ENCODE data around the gene DHTKD1.
A peak's percentile ranks its signal among the peaks of the same experiment; 100 is the strongest.
"Not testable (repeated sequence)": the region's sequence is repeated elsewhere in the genome, so short reads cannot be mapped to it uniquely, and the experiment has no call there.

DHTKD1 gene

GRCh38 chr10:12063483-12063818 lies 5.3 kb upstream of the DHTKD1 start:
- no peak for DNase-seq

GRCh38 chr10:12067336-12067735 lies 1.4 kb upstream of the DHTKD1 start:
- no peak for DNase-seq

GRCh38 chr10:12071441-12071840 lies 2.7 kb downstream of the DHTKD1 start:
- not testable (repeated sequence) for DNase-seq

DNA sequence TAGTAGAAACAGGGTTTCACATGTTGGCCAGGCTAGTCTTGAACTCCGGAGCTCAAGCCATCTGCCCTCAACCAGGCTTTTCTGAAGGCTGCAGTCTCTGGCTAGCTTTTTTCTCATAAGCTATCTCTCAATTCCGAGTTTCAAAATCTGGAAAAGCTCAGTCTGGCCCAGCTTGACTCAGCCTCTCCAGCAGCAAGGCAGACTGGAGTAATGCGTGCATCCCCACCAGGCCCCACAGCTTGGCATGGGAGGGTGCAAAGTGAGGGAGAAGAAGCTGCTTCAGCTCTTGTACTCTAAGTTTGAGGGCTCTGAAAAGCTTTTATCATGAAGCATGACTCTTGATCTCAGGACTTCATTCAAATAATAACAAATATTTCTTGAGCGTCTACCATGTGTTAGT lies 4.8 kb downstream of the DHTKD1 start:
- no peak for DNase-seq

DNA sequence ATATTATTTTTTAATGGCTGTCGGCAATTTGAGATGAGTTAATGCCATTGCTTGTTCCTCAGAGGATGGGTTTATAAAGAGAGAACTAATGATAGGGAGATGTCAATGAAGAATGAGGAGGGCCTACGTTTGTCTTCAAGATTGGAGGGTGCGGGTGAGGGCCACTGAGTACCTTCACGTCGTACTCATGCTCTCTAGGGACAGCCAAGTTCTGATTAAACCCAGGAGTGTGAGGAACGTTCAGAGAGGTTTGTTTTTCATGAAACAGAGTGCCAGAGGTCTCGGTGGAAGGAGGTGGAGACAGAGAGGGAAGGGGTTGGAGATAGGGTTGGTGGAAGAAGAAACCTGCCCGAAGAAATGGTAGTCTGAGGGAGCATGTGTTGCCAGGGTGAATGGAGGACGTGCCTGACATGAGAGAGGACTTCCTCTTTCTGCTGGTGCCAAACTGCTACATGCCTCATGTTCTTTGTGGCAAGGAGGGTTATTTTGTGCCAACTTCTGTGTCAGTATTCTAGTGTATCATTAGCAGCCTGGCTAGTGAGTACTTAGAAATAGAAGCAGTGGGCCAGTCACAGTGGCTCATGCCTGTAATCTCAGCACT lies 8.9 kb downstream of the DHTKD1 start:
- DNase-seq = no peak

- DNase-seq = no peak
These were observed 12.7 kb downstream of the DHTKD1 start for GRCh38 chr10:12081470-12081869.

- DNase-seq = no peak
These were observed 13.3 kb downstream of the DHTKD1 start for GRCh38 chr10:12081879-12082557.

DNA sequence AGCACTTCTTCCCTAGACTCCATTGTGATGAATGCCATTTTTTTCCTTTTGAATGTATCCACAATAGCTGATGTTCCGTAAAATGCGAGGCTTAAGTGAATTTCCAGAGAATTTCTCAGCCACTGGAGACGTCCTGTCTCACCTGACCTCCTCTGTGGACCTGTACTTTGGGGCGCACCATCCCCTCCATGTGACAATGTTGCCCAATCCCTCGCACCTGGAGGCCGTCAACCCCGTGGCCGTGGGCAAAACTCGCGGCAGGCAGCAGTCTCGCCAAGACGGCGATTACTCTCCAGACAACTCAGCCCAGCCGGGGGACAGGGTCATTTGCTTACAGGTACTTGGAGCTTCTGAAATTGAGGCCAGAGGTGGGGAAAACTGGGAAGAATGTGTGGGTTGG lies 20.2 kb downstream of the DHTKD1 start:
- no peak for DNase-seq

DNA sequence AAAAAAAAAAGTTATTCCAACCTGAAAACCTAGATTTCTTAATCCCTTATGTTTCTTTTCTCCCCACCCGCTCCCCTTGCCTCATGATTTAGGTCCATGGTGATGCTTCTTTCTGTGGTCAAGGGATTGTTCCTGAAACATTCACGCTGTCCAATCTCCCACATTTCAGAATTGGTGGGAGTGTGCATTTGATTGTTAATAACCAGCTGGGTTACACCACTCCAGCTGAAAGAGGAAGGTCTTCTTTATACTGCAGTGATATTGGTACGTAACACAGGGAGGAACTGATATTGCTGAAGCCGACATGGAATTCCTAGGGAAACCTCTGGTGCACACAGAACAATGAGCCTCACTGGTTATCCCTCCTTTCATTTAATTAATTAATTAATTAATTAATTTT lies 22.7 kb downstream of the DHTKD1 start:
- DNase-seq = no peak

- not testable (repeated sequence) for DNase-seq
These were observed 28.6 kb downstream of the DHTKD1 start for GRCh38 chr10:12097361-12097760.

DNA sequence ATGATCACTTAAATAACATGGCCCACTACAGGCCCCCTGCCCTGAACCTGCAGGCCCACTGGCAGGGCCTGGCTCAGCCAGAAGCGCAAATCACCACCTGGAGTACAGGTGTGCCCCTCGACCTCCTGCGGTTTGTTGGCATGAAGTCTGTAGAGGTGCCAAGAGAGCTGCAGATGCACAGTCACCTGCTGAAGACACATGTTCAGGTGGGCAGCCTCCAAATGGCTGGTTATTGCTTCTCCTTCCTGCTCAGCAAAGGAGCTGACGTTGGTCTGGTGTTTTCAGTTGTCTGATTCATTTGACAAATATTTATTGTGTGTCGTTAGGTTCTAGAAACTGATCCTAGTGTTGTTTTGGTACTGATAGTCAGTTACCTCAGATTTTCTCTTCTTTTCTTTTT lies 29.0 kb downstream of the DHTKD1 start:
- no peak for DNase-seq

- DNase-seq = no peak
These were observed 30.2 kb downstream of the DHTKD1 start for GRCh38 chr10:12098966-12099365.

GRCh38 chr10:12103802-12104201 lies 35.0 kb downstream of the DHTKD1 start:
- no peak for DNase-seq

DNA sequence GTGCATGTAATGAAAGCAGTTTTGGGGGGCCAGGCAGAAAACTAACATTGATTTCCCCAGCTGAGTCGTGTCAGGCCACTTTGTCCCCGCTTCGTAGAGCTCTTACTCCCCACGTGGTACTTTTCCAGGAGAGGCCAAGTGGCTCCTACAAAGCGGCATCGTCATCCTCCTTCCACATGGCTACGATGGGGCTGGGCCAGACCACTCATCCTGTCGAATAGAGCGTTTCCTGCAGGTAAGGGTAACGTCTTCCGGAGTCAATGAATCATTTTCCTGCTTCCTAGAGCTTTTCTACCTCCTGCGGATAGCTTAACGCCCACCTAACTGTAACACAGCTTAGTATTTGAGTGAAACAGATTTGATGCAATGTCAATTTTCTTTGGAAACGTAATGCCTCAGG lies 39.0 kb downstream of the DHTKD1 start:
- DNase-seq = no peak

GRCh38 chr10:12109286-12109685 lies 40.5 kb downstream of the DHTKD1 start:
- no peak for DNase-seq

DNA sequence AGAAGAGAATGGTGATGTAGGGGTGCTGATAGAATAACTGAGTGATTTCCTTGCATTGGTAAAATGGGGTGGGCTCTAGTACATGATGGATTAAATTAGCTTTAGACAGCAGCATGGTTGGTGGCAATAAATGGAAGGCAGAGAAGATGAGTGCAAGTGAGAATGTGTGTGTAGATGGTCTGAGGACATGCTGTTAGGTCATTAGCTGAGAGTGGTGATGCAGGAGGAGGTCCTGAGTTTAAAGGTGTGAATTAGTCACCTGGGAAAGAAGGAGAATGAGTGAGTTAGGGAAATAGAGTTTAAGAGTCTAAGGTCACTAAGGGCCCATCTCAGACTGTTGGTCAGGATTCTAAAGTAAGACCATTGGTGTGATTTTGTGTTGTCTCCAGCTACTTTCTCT lies 42.8 kb downstream of the DHTKD1 start:
- DNase-seq = no peak

- DNase-seq = no peak
These were observed 44.9 kb downstream of the DHTKD1 start for GRCh38 chr10:12113627-12114026.

GRCh38 chr10:12121673-12122072 lies 52.9 kb downstream of the DHTKD1 start:
- no peak for DNase-seq

GRCh38 chr10:12129222-12130111 lies 60.7 kb downstream of the DHTKD1 start, which contains the start of gene SEC61A2:
Gene SEC61A2, plus strand, starts transcription at chr10:12129677. Its CDS starts 111 bp downstream, at chr10:12129788.
- DNase-seq = peak; percentile 97

GRCh38 chr10:12130237-12130872 lies 61.6 kb downstream of the DHTKD1 start:
- DNase-seq = peak; percentile 33

DNA sequence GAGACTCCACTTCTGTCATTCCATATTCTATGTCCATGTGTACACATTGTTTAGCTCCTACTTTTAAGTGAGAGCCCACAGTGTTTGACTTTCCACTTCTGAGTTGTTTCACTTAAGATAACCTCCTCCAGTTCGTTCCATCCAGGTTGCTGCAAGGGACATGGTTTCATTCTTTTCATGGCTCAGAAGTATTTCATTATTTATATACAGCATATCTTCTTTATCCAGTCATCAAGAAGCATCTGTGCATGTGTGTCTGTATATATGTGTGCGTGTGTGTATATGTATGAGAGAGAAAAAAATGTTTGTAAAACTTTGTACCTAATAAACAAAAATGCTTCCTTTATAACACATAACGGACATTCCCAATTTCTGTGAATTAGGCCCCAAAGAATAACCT lies 66.9 kb downstream of the DHTKD1 start:
- no peak for DNase-seq

- no peak for DNase-seq
These were observed 71.3 kb downstream of the DHTKD1 start for GRCh38 chr10:12140038-12140437.

GRCh38 chr10:12144538-12144937 lies 75.8 kb downstream of the DHTKD1 start:
- no peak for DNase-seq
